M059J (cell line): ENCODE results near the gene C1D. TPM values are rescaled to one million over a fixed set of nuclear protein-coding genes. Genes with fewer than 3 reads are reported as not detected.
A peak's percentile ranks its signal among the peaks of the same experiment; 100 is the strongest.
"Not testable (repeated sequence)": the region's sequence is repeated elsewhere in the genome, so short reads cannot be mapped to it uniquely, and the experiment has no call there.

Source experiments
- DNase-seq: peaks from one replicate; pipeline ENCODE4 v3.0.0-alpha.2; 2012; ENCODE audit warnings: low read depth
- total RNA-seq: library from RNA; depleted of rRNA; stranded (reverse); fragments of >200 nt; shearing (Covaris generic); gene quantifications from 2 replicates; pipeline ENCODE4 v1.2.3, GENCODE V29; 2014; rRNA removed

The C1D gene
- total RNA-seq, 1 experiment from 2014 or later, result 62.1 TPM

- DNase-seq, result peak; percentile 59
Observed at GRCh38 chr2:68000170-68000825, 62.5 kb downstream of the C1D start.

- no peak for DNase-seq
Observed at GRCh38 chr2:67999332-67999731, 63.5 kb downstream of the C1D start.

GRCh38 chr2:67997903-67998302 lies 64.9 kb downstream of the C1D start:
- no peak for DNase-seq

- DNase-seq, result peak; percentile 94
Observed at GRCh38 chr2:67997528-67997900, 65.3 kb downstream of the C1D start.

- peak; percentile 14 for DNase-seq
Observed at GRCh38 chr2:67996772-67997527, 65.9 kb downstream of the C1D start.

GRCh38 chr2:67994716-67995115 lies 68.1 kb downstream of the C1D start:
- DNase-seq, result no peak

- not testable (repeated sequence) for DNase-seq
Observed at GRCh38 chr2:67994069-67994468, 68.7 kb downstream of the C1D start.

GRCh38 chr2:67993329-67993728 lies 69.5 kb downstream of the C1D start:
- no peak for DNase-seq

GRCh38 chr2:67991456-67991855 lies 71.3 kb downstream of the C1D start:
- no peak for DNase-seq

Other genes with a start within 250 kb of the C1D start
- 24.0 and 25.6 TPM in 2 replicates for gene PNO1, start 94.9 kb upstream of the C1D start, total RNA-seq
- 25.8 and 30.8 TPM in 2 replicates for gene PPP3R1, start 189.5 kb upstream of the C1D start, total RNA-seq